Bronchial epithelial cell (primary cell): ENCODE results near the gene CGREF1. TPM values are rescaled to one million over a fixed set of nuclear protein-coding genes. Genes with fewer than 3 reads are reported as not detected.

ENCODE experiments used
- DNase-seq: peaks from one replicate; pipeline ENCODE4 v3.0.0-alpha.2; 2010; ENCODE audit warnings: low read depth
- FAIRE-seq: peaks from 2 replicates; lab custom pipeline; 2011; peaks lifted over from hg19 to GRCh38; lab: Jason Lieb, UNC
- H3K27me3 ChIP-seq: 2 replicates; pipeline ENCODE4 v1.5.1; 2011; ENCODE audit warnings: low read length; ENCODE audit not compliant: control insufficient read depth, insufficient read depth
- H3K36me3 ChIP-seq: 2 replicates; pipeline ENCODE4 v1.5.1; 2011; ENCODE audit warnings: low read length; ENCODE audit not compliant: control insufficient read depth, insufficient read depth
- H3K4me3 ChIP-seq: 2 replicates; pipeline ENCODE4 v1.5.1; 2011; ENCODE audit warnings: mild to moderate bottlenecking, low read depth, low read length, control low read depth
- CTCF ChIP-seq: IDR thresholded peaks from 2 replicates; pipeline ENCODE4 v1.5.1; 2011; ENCODE audit warnings: mild to moderate bottlenecking, moderate library complexity, low read length, control low read depth, inconsistent platforms; ENCODE audit not compliant: insufficient read depth, severe bottlenecking
- total RNA-seq: library from RNA; depleted of rRNA; stranded (reverse); fragments of >200 nt; gene quantifications from 2 replicates; pipeline ENCODE4 v1.2.1, GENCODE V29; 2014

CGREF1 gene
- total RNA-seq, 1 donor from 2014 or later = 0.53 TPM

GRCh38 chr2:27109083-27109482, 9.8 kb downstream of the CGREF1 start:
- Histone ChIP-seq H3K27me3 (peaks cover 3% of the 10 kb centered on the region), H3K4me3 (no peak overlapping the region), H3K36me3 (no peaks in the 10 kb centered on the region)
- DNase-seq = no peak
- TF ChIP-seq CTCF = no peak
- FAIRE-seq = no peak

- DNase-seq = no peak
- no peak overlapping the region for H3K4me3 ChIP-seq
- FAIRE-seq = no peak
- H3K36me3 ChIP-seq = no peaks in the 10 kb centered on the region
- peaks cover 2% of the 10 kb centered on the region for H3K27me3 ChIP-seq
- TF ChIP-seq CTCF = no peak
These were observed 10.7 kb downstream of the CGREF1 start for GRCh38 chr2:27108221-27108620.

- H3K36me3 ChIP-seq = no peaks in the 10 kb centered on the region
- no peak for FAIRE-seq
- no peak for DNase-seq
- TF ChIP-seq CTCF = no peak
- H3K27me3 ChIP-seq = peaks cover 2% of the 10 kb centered on the region
- H3K4me3 ChIP-seq = no peak overlapping the region
These were observed 12.9 kb downstream of the CGREF1 start for GRCh38 chr2:27105981-27106380.

- no peak for FAIRE-seq
- H3K36me3 ChIP-seq = no peaks in the 10 kb centered on the region
- peaks cover 2% of the 10 kb centered on the region for H3K27me3 ChIP-seq
- no peak overlapping the region for H3K4me3 ChIP-seq
- TF ChIP-seq CTCF = no peak
- no peak for DNase-seq
These were observed 16.6 kb downstream of the CGREF1 start for GRCh38 chr2:27102329-27102728.

- TF ChIP-seq CTCF = no peak
- DNase-seq (no peak), FAIRE-seq (no peak)
- Histone ChIP-seq H3K4me3 (no peak overlapping the region), H3K36me3 (no peaks in the 10 kb centered on the region), H3K27me3 (no peaks in the 10 kb centered on the region)
These were observed 18.9 kb downstream of the CGREF1 start for GRCh38 chr2:27100036-27100435.

- no peaks in the 10 kb centered on the region for H3K36me3 ChIP-seq
- no peak for TF ChIP-seq CTCF
- no peak for FAIRE-seq
- H3K4me3 ChIP-seq = no peak overlapping the region
- no peaks in the 10 kb centered on the region for H3K27me3 ChIP-seq
- DNase-seq = no peak
These were observed 19.5 kb downstream of the CGREF1 start for GRCh38 chr2:27099334-27099955.
